Femur (tissue), 1 donor: ENCODE measurements around the gene RNF6.
"Not testable (repeated sequence)": the region's sequence is repeated elsewhere in the genome, so short reads cannot be mapped to it uniquely, and the experiment has no call there.

Experiments used
- DNase-seq: peaks from one replicate; pipeline ENCODE4 v3.0.0-alpha.2; 2017

RNF6 gene

GRCh38 chr13:26221721-26222519 lies at the start of gene RNF6:
RNF6 (minus strand) TSS chr13:26222314; CDS start chr13:26219649, 2,665 bp downstream.
- peak; percentile 96 for DNase-seq

DNA sequence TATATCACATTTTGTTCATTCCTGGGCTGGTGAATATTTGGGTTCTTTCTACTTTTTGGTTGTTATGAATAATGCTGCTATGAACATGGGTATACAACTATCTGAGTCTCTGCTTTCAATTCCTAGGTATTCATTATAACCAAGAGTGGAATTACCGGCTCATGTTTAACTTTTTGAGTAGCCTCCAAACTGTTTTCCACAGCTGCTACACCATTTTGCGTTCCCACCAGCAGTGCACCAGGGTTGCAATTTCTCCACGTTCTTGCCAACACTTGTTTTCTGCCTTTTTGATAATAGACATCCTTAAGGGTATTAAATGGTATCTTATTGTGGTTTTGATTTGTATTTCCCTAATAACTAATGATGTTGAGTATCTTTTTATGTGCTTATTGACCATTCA lies 48.6 kb upstream of the RNF6 start:
- DNase-seq, result no peak

DNA sequence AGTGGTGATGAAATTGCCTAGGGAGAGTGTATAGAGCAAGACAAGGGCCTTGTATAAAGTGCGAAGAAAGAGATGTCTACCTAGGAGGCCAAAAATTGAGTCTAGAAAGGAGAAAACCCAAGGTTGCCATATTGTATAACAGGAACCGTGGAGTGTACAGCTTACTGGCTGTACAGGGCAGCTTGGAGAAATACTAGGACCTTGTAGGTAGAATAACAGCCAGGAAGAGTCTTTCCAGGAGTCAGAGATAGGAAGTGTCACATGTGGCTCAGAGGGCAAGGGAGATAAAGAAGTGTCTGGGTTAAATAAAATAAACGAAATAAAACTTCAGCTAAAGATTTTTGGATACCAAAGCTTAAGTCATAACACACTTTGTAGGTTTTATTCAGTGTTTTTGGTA lies 44.2 kb upstream of the RNF6 start:
- no peak for DNase-seq

GRCh38 chr13:26262156-26262555 lies 40.0 kb upstream of the RNF6 start:
- no peak for DNase-seq

- no peak for DNase-seq
Observed at GRCh38 chr13:26259634-26260033, 37.5 kb upstream of the RNF6 start.

- DNase-seq, result no peak
Observed at GRCh38 chr13:26257049-26257448, 34.9 kb upstream of the RNF6 start.

DNA sequence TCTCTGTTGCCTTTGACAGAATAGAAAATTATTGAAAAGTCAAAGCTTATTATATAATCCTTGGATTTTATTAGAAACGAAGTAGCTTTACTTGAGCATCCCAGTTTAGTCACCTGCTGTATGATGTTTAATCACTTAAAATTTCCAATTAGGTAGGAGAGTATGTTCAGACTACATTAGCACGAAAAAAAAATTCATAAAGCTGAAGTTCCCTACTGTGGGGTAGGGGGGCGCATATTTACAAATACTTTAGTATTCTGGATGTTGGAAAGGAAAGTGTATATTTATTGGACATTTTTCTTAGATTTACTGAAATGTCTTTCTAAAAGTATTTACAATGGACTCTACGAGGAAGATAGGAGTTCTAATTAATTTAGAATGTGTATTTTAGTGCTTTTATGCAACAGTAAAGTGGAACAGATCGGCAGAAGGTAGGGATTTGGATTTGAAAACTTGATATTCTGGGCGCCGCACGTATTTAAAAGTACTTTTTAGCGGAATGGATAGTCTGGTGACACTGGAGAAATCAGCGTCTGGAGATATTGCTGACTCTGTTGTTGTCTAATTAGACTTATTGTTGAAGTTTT lies 33.7 kb upstream of the RNF6 start:
- DNase-seq, result no peak

- DNase-seq, result no peak
Observed at GRCh38 chr13:26255115-26255514, 33.0 kb upstream of the RNF6 start.

- peak; percentile 53 for DNase-seq
Observed at GRCh38 chr13:26254583-26255111, 32.5 kb upstream of the RNF6 start.

- DNase-seq, result peak; percentile 93
Observed at GRCh38 chr13:26253787-26254582, 31.9 kb upstream of the RNF6 start, which contains the start of gene CDK8. CDK8 (plus strand) TSS chr13:26254129; CDS start chr13:26254642, 513 bp downstream.

DNA sequence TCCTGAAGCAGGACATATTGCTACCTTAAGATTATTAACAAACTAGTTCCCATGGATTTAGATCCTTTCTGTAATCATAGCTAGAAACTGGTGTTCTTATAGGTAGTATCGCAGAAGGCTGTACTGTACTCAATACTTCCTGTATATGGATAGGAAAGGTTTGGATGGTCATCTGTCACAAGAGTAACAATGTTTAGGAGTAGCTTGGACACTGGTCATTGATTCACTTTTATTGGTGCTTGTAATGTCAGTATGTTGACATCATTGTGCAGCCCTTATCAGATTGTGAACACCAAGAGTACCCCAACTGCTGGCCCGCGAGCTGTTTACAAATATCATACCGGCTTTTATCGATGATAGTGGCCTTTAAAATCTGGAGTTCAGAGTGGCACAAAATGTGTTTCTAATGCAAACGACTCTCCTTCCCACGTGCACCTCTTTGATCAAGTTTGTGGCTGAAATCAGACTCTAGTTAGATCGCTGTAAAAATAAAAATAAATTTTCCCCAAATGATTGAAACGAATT lies 31.2 kb upstream of the RNF6 start:
- DNase-seq, result no peak

DNA sequence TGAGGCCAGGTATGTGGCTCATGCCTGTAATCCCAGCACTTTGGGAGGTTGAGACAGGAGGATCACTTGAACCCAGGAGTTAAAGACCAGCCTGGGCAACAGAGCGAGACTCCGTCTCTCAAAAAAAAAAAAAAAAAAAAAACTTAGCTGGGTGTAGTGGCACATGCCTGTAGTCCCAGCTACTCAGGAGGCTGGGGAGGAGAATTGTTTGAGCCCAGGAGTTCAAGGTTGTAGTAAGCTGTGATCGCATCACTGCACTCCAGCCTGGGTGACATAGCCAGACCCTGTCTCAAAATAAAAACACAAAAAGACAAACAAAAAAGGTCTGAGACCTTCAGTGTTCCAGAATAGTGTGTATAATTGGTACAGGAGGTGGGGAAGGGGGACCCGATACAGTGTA lies 29.9 kb upstream of the RNF6 start:
- not testable (repeated sequence) for DNase-seq

GRCh38 chr13:26249551-26249950 lies 27.4 kb upstream of the RNF6 start:
- DNase-seq, result no peak

DNA sequence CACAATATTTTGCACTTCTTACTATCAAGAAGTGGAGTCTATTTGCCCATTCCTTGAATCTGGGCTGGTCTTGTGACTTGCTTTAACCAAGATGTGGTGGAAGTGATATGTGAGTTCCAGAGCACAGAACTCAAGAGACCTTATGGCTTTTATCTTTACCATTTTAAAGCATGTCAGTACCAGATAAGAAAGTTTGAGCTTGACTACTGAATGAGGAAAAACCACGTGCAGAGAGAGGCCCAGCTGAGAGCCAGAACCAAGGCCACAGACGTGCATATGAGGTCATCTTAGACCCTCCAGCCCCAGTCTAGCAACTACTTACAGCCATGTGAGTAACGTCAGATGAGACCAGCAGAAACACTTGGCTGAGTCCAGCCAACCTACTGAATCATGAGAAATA lies 25.5 kb upstream of the RNF6 start:
- DNase-seq, result no peak

DNA sequence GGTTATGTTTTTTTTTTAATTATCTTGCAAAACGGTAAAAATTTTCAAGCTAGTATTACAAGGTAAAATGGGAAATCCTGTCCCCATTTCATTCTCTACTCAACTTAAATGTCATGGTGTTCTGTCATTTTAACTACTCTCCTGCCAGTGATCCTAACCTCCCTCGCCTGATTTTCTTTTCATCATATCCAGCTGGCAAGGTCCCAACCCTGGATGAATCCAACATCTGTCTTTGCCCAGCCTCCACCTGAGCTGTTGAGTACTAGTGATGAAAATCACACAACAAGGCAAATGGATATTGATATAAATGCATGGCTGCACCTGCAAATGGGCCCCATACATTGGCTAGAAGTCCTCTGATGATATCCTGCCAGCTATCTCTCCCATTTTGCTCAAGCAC lies 24.9 kb upstream of the RNF6 start:
- no peak for DNase-seq

DNA sequence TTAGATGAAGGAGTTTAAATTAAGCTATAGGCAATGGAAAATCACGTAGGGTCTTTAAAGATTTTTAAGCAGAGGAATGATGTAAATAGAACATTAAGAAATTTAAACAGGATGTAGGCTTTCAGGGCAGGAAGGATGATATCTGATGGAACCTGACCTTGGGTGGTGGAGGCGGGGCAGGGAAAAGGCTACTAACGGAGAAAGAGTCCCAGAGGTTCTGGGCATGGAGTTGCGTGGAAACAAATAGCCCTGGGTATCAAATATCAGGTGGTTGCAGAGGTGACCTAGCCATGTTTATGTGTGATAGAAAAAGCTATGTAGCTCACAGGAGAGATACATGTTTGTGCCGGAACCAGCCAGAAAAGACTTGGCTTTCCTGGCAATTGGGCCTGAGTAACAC lies 24.0 kb upstream of the RNF6 start:
- no peak for DNase-seq

- DNase-seq, result no peak
Observed at GRCh38 chr13:26236296-26236695, 14.2 kb upstream of the RNF6 start.

GRCh38 chr13:26230703-26231102 lies 8.6 kb upstream of the RNF6 start:
- no peak for DNase-seq

DNA sequence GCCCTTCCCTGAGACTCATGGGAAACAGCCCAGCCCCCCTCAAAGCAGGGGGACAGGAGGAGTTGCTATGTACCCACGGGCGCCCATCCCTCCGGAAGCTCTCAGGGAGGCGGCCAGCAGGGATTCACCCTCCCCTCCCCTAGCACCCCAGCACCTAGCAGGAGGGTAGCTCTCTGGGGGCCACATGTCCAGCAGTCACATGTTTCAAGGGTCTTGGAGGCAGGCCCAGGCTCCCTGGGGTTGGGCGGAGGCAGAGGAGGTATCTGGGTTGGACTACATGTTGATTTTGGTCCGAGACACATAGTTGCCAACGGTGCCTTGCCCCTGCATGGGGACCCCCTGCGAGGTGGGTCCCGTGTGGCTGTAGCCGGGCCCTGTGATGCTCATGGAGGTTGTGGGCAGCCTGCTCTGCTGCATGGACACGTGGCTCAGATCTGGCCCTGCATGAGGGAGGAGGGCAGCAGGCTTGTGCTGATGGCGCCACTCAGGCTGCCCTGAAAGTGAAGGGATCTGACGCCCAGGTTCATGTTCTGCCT lies 7.0 kb upstream of the RNF6 start:
- no peak for DNase-seq

GRCh38 chr13:26228096-26228495 lies 6.0 kb upstream of the RNF6 start:
- no peak for DNase-seq

DNA sequence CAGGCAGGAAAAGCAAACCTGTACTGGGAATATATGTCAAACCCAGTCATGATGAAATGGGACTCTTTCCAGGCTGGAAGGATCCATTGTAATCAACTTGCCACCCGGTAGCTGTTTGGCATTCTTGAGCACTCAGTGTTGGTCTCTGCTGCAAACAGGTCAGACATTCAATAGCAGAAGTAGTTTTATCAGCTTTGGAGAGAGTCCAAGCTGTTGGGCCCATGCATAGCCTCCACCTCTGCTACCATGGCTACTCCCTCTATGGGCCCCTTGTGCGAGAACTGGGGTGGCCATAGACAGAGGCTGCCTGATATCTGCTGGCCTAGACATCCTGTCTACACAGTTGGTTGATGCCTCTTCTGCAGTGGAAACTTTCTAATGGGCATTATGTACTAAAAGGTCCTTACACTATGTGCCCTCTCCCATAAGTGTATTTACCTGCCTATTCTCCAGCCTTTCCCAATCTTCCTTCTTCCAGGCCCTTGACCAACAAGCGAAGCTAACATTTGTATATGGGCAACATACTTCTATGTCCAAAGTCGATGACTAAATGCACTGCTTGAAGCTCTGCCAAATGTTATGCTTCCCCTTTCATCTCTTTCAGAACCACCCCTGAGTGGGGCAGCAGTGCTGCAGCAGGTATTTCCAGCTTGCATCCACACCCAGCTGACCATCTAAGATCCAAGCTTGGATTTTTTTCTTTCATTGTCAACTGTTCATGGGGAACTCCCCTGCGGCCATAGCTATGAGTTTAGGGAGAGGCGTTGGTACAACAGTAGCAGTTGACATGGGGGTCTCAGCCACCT lies 5.3 kb upstream of the RNF6 start:
- no peak for DNase-seq
